ENCODE data around the gene DHRS11.

DHRS11 gene

DNA sequence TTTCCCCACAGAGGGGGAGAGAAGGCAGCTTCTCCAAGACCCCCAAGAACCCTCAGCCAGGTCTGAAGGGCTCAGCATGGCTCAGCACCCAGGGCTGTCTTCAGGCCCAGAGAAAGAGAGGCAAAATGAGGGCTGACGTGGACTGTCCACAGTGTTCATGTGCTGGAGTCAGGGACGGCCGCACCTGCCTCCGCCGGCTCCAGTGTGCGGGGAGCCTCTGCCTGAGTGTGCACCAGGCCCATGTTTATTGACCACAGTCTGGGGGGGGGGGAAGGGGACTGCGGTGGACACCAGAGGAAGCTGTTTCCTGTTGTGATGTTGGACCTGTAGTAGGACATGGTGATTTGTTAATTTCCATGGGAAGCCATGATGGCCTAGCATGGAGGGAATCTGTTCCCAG, 16.6 kb downstream of the DHRS11 start:
- no peak overlapping the region for H3K27ac ChIP-seq (replicated peaks)

DNA sequence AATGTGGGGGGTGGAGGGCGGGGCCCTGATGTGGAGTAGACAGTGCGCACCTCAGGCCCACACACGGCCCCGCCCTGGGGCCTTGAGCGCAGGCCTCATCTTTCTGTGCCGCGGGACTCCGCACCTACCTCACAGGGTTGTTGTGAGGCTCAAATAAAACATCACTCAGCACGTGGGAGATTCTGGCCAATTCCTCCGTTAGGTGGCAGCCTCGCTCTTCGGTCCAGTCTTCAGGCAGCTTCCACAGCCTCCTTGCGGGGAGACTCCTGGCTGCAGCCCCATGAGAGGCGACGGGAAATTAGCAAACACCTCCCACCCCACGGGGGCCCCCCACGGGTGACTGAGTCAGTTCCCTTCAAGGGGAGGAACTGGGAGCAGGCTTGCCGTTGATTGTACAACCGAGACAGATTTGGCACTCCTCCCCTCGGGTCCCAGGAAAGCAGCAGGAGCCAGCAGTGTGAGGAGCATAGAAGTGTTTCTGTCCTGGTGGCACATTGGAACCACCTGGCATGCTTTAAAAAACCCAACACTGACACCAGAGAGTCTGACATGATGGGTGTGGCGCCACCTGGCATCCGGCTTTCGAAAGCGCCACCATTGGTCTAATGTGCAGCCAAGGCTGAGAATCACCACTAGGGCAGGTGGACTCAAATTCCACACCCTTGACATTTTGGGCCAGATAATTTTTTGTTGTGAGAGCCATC, 17.3 kb downstream of the DHRS11 start:
- TF ChIP-seq, protein P1, sequence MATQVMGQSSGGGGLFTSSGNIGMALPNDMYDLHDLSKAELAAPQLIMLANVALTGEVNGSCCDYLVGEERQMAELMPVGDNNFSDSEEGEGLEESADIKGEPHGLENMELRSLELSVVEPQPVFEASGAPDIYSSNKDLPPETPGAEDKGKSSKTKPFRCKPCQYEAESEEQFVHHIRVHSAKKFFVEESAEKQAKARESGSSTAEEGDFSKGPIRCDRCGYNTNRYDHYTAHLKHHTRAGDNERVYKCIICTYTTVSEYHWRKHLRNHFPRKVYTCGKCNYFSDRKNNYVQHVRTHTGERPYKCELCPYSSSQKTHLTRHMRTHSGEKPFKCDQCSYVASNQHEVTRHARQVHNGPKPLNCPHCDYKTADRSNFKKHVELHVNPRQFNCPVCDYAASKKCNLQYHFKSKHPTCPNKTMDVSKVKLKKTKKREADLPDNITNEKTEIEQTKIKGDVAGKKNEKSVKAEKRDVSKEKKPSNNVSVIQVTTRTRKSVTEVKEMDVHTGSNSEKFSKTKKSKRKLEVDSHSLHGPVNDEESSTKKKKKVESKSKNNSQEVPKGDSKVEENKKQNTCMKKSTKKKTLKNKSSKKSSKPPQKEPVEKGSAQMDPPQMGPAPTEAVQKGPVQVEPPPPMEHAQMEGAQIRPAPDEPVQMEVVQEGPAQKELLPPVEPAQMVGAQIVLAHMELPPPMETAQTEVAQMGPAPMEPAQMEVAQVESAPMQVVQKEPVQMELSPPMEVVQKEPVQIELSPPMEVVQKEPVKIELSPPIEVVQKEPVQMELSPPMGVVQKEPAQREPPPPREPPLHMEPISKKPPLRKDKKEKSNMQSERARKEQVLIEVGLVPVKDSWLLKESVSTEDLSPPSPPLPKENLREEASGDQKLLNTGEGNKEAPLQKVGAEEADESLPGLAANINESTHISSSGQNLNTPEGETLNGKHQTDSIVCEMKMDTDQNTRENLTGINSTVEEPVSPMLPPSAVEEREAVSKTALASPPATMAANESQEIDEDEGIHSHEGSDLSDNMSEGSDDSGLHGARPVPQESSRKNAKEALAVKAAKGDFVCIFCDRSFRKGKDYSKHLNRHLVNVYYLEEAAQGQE (IDR thresholded peaks at IDR 0.05; ENCODE audit: insufficient replicate concordance, low read depth) = no peak
- TF ChIP-seq SPI1 (IDR thresholded peaks at IDR 0.05; ENCODE audit: borderline replicate concordance, low read depth) (no peak), POLR2AphosphoS5 (IDR thresholded peaks at IDR 0.05; ENCODE audit: low read depth) (peak; percentile 18), GABPA (IDR thresholded peaks at IDR 0.05; ENCODE audit: low read depth) (no peak)
- TF ChIP-seq, protein P2, sequence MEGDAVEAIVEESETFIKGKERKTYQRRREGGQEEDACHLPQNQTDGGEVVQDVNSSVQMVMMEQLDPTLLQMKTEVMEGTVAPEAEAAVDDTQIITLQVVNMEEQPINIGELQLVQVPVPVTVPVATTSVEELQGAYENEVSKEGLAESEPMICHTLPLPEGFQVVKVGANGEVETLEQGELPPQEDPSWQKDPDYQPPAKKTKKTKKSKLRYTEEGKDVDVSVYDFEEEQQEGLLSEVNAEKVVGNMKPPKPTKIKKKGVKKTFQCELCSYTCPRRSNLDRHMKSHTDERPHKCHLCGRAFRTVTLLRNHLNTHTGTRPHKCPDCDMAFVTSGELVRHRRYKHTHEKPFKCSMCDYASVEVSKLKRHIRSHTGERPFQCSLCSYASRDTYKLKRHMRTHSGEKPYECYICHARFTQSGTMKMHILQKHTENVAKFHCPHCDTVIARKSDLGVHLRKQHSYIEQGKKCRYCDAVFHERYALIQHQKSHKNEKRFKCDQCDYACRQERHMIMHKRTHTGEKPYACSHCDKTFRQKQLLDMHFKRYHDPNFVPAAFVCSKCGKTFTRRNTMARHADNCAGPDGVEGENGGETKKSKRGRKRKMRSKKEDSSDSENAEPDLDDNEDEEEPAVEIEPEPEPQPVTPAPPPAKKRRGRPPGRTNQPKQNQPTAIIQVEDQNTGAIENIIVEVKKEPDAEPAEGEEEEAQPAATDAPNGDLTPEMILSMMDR (IDR thresholded peaks at IDR 0.05; ENCODE audit: insufficient read depth, low read length) = peak; percentile 40
- DNase-seq (ENCODE audit: low read depth in 1 of 2, low spot score in 1 of 2) = peak; percentile 59 to 69
- Histone ChIP-seq H3K4me3 (replicated peaks; ENCODE audit: insufficient read depth, low read length) (no peak overlapping the region), H3K27ac (replicated peaks) (no peak overlapping the region), H3K27me3 (ENCODE audit: insufficient read depth, poor library complexity, severe bottlenecking) (no peaks in the 10 kb centered on the region)

More for the DNA sequence above, 16.6 kb downstream of the DHRS11 start:
- no peak for DNase-seq (ENCODE audit: low read depth in 1 of 2, low spot score in 1 of 2)
- Histone ChIP-seq H3K4me3 (replicated peaks; ENCODE audit: insufficient read depth, low read length) (no peak overlapping the region), H3K27me3 (ENCODE audit: insufficient read depth, poor library complexity, severe bottlenecking) (no peaks in the 10 kb centered on the region)
- TF ChIP-seq, protein P2 (IDR thresholded peaks at IDR 0.05; ENCODE audit: insufficient read depth, low read length) = no peak
- TF ChIP-seq POLR2AphosphoS5 (IDR thresholded peaks at IDR 0.05; ENCODE audit: low read depth) (no peak), SPI1 (IDR thresholded peaks at IDR 0.05; ENCODE audit: borderline replicate concordance, low read depth) (no peak), GABPA (IDR thresholded peaks at IDR 0.05; ENCODE audit: low read depth) (no peak)
- TF ChIP-seq, protein P1 (IDR thresholded peaks at IDR 0.05; ENCODE audit: insufficient replicate concordance, low read depth) = no peak

DNA sequence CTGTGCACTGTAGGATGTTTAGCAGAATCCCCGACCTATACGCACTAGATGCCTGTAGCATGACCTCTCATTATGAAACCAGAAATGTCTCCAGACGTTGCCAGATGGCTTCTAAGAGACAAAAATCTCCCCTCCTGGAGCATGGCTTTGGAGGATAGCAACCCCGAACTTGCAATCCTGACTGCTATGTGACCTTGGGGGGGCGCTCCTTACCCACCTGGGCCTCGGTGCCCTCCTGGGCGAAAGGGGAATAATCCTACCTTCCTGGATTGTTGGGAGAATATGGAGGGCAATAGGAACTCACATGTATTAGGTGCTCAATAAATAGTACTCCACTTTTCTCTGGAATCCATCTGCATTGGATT, 17.8 kb downstream of the DHRS11 start:
- DNase-seq (ENCODE audit: low read depth in 1 of 2, low spot score in 1 of 2) = no peak
- TF ChIP-seq, protein P1 (IDR thresholded peaks at IDR 0.05; ENCODE audit: insufficient replicate concordance, low read depth) = no peak
- TF ChIP-seq GABPA (IDR thresholded peaks at IDR 0.05; ENCODE audit: low read depth) = no peak
- TF ChIP-seq, protein P2 (IDR thresholded peaks at IDR 0.05; ENCODE audit: insufficient read depth, low read length) = no peak
- no peak for TF ChIP-seq POLR2AphosphoS5 (IDR thresholded peaks at IDR 0.05; ENCODE audit: low read depth)
- no peak for TF ChIP-seq SPI1 (IDR thresholded peaks at IDR 0.05; ENCODE audit: borderline replicate concordance, low read depth)
- Histone ChIP-seq H3K4me3 (replicated peaks; ENCODE audit: insufficient read depth, low read length) (no peak overlapping the region), H3K27me3 (ENCODE audit: insufficient read depth, poor library complexity, severe bottlenecking) (no peaks in the 10 kb centered on the region), H3K27ac (replicated peaks) (no peak overlapping the region)
